ENCODE data around the gene GTF2A1.
"Not testable (repeated sequence)": the region's sequence is repeated elsewhere in the genome, so short reads cannot be mapped to it uniquely, and the experiment has no call there.

The GTF2A1 gene

GRCh38 chr14:81231540-81231939 is 10.8 kb upstream of the GTF2A1 start:
- no peak for DNase-seq (ENCODE audit: low read depth)

- no peak for DNase-seq (ENCODE audit: low read depth)
Observed at GRCh38 chr14:81224222-81224621, 3.5 kb upstream of the GTF2A1 start.

- not testable (repeated sequence) for DNase-seq (ENCODE audit: low read depth)
Observed at GRCh38 chr14:81223788-81224187, 3.0 kb upstream of the GTF2A1 start.

- no peak for DNase-seq (ENCODE audit: low read depth)
Observed at GRCh38 chr14:81222691-81223090, 1.9 kb upstream of the GTF2A1 start.

- no peak for DNase-seq (ENCODE audit: low read depth)
Observed at GRCh38 chr14:81222126-81222525, 1.4 kb upstream of the GTF2A1 start.

- peak; percentile 11 for DNase-seq (ENCODE audit: low read depth)
Observed at GRCh38 chr14:81221579-81222102, 882 bp upstream of the GTF2A1 start.

- no peak for DNase-seq (ENCODE audit: low read depth)
Observed at GRCh38 chr14:81220580-81220829, 254 bp downstream of the GTF2A1 start.

GRCh38 chr14:81219759-81220579 is 790 bp downstream of the GTF2A1 start:
- DNase-seq (ENCODE audit: low read depth), result peak; percentile 26

- peak; percentile 98 for DNase-seq (ENCODE audit: low read depth)
Observed at GRCh38 chr14:81219210-81219758, 1.5 kb downstream of the GTF2A1 start.

- DNase-seq (ENCODE audit: low read depth), result peak; percentile 28
Observed at GRCh38 chr14:81211844-81212243, 8.9 kb downstream of the GTF2A1 start.

- DNase-seq (ENCODE audit: low read depth), result no peak
Observed at GRCh38 chr14:81209167-81209836, 11.5 kb downstream of the GTF2A1 start.

GRCh38 chr14:81208489-81208888 is 12.3 kb downstream of the GTF2A1 start:
- DNase-seq (ENCODE audit: low read depth), result no peak

GRCh38 chr14:81206115-81206514 is 14.6 kb downstream of the GTF2A1 start:
- no peak for DNase-seq (ENCODE audit: low read depth)

GRCh38 chr14:81205639-81206038 is 15.1 kb downstream of the GTF2A1 start:
- no peak for DNase-seq (ENCODE audit: low read depth)

GRCh38 chr14:81200054-81200453 is 20.7 kb downstream of the GTF2A1 start:
- DNase-seq (ENCODE audit: low read depth), result no peak

- no peak for DNase-seq (ENCODE audit: low read depth)
Observed at GRCh38 chr14:81199084-81199483, 21.7 kb downstream of the GTF2A1 start.

- DNase-seq (ENCODE audit: low read depth), result no peak
Observed at GRCh38 chr14:81198651-81199050, 22.1 kb downstream of the GTF2A1 start.

GRCh38 chr14:81193924-81194633 is 26.7 kb downstream of the GTF2A1 start:
- DNase-seq (ENCODE audit: low read depth), result peak; percentile 15

GRCh38 chr14:81192594-81192993 is 28.2 kb downstream of the GTF2A1 start:
- DNase-seq (ENCODE audit: low read depth), result no peak

- no peak for DNase-seq (ENCODE audit: low read depth)
Observed at GRCh38 chr14:81187832-81188522, 32.8 kb downstream of the GTF2A1 start.

GRCh38 chr14:81179631-81180030 is 41.1 kb downstream of the GTF2A1 start:
- DNase-seq (ENCODE audit: low read depth), result no peak

- no peak for DNase-seq (ENCODE audit: low read depth)
Observed at GRCh38 chr14:81178063-81178462, 42.7 kb downstream of the GTF2A1 start.
